SK-N-SH (cell line): ENCODE results near the gene SH3RF1. TPM values are rescaled to one million over a fixed set of nuclear protein-coding genes. Genes with fewer than 3 reads are reported as not detected.

ENCODE experiments used
- CTCF ChIA-PET: fragments of 300-600, 350-600 bp; formaldehyde crosslinking; extraction: SDS; loops from one replicate; lab custom pipeline; 2021; lab: Yijun Ruan, JAX
- POLR2A ChIA-PET: fragments of 350-600 bp; sonication (Branson Sonifier 250); formaldehyde crosslinking; extraction: SDS; loops from one replicate; lab custom pipeline; 2020; ENCODE audit warnings: antibody characterized with exemption, inconsistent platforms; lab: Yijun Ruan, JAX
- DNase-seq: peaks from one replicate; pipeline ENCODE4 v3.0.0; 2012
- H2AFZ ChIP-seq: fragments of 200-600 bp; sonication (generic); 2 replicates; pipeline ENCODE4 v1.8.1; 2016; ENCODE audit warnings: antibody characterized with exemption, mild to moderate bottlenecking, low read depth
- H3F3A ChIP-seq: fragments of 200-600 bp; sonication (generic); replicated peaks from 2 replicates; pipeline ENCODE3; 2016; ENCODE audit warnings: antibody characterized with exemption, mild to moderate bottlenecking; ENCODE audit not compliant: insufficient read depth
- H3K27ac ChIP-seq, 2 experiments: fragments of 200-500 bp in 1 of 2; fragments of 200-600 bp in 1 of 2; sonication (Bioruptor generic) in 1 of 2; sonication (generic), shearing (Covaris generic) in 1 of 2; 2 replicates each; pipeline versions ENCODE4 v1.5.1 to v1.6.1; 2014 to 2016; ENCODE audit warnings: low read depth in 2 of 2, inconsistent platforms in 1 of 2, low read length in 1 of 2, mild to moderate bottlenecking in 1 of 2, mixed read lengths in 1 of 2
- H3K27me3 ChIP-seq: fragments of 200-600 bp; sonication (generic), shearing (Covaris generic); 2 replicates; pipeline ENCODE4 v1.6.1; 2016; ENCODE audit warnings: mixed run types; ENCODE audit not compliant: insufficient read depth
- H3K36me3 ChIP-seq, 2 experiments: fragments of 200-500 bp in 1 of 2; fragments of 200-600 bp in 1 of 2; sonication (Bioruptor generic) in 1 of 2; sonication (generic) in 1 of 2; replicated peaks in 1 of 2; 2 replicates each; pipeline versions ENCODE3 to v1.5.1; 2014 to 2016; ENCODE audit warnings: low read length in 1 of 2, mild to moderate bottlenecking in 1 of 2; ENCODE audit not compliant: insufficient read depth in 2 of 2, control insufficient read depth in 1 of 2
- H3K4me1 ChIP-seq, 2 experiments: fragments of 200-500 bp in 1 of 2; fragments of 200-600 bp in 1 of 2; sonication (Bioruptor generic) in 1 of 2; sonication (generic), shearing (Covaris generic) in 1 of 2; 2 replicates each; pipeline versions ENCODE4 v1.5.1 to v1.6.1; 2014 to 2016; ENCODE audit warnings: low read depth in 1 of 2, low read length in 1 of 2, mixed run types in 1 of 2; ENCODE audit not compliant: insufficient read depth in 2 of 2, control insufficient read depth in 1 of 2
- H3K4me2 ChIP-seq: fragments of 200-600 bp; sonication (generic), shearing (Covaris generic); 2 replicates; pipeline ENCODE4 v1.6.1; 2017; ENCODE audit warnings: mixed run types
- H3K4me3 ChIP-seq, 2 experiments: fragments of 200-500 bp in 1 of 2; fragments of 200-600 bp in 1 of 2; sonication (Bioruptor generic) in 1 of 2; sonication (generic), shearing (Covaris generic) in 1 of 2; 2 replicates each; pipeline versions ENCODE4 v1.5.1 to v1.8.1; 2014 to 2016; ENCODE audit warnings: low read depth in 2 of 2, inconsistent platforms in 1 of 2, low read length in 1 of 2, mild to moderate bottlenecking in 1 of 2, mixed read lengths in 1 of 2, moderate library complexity in 1 of 2
- H3K79me2 ChIP-seq: fragments of 200-600 bp; sonication (generic); 2 replicates; pipeline ENCODE4 v1.8.1; 2017; ENCODE audit warnings: mild to moderate bottlenecking; ENCODE audit not compliant: insufficient read depth
- H3K9ac ChIP-seq: fragments of 200-600 bp; sonication (generic); 2 replicates; pipeline ENCODE4 v1.6.1; 2017; ENCODE audit warnings: mixed run types
- H3K9me2 ChIP-seq: fragments of 200-600 bp; sonication (generic); 2 replicates; pipeline ENCODE4 v1.6.1; 2017; ENCODE audit warnings: mixed run types
- H3K9me3 ChIP-seq: fragments of 200-600 bp; sonication (generic); 2 replicates; pipeline ENCODE4 v1.6.1; 2017; ENCODE audit warnings: mixed run types, mild to moderate bottlenecking, moderate library complexity
- H4K20me1 ChIP-seq: fragments of 200-600 bp; sonication (generic); 2 replicates; pipeline ENCODE4 v1.6.1; 2017; ENCODE audit warnings: mild to moderate bottlenecking, mixed run types; ENCODE audit not compliant: insufficient read depth
- CHD2 ChIP-seq: fragments of 150-350 bp; IDR thresholded peaks from 2 replicates; pipeline ENCODE4 v1.6.1; 2018; ENCODE audit warnings: low read length; ENCODE audit not compliant: partially characterized antibody
- ELF1 ChIP-seq: IDR thresholded peaks from 2 replicates; pipeline ENCODE4 v1.4.0; 2012
- EP300 ChIP-seq, 2 experiments: IDR thresholded peaks; 2 replicates each; pipeline versions ENCODE4 v1.4.0 to v1.6.1; 2012; ENCODE audit warnings: borderline replicate concordance in 1 of 2, low read depth in 1 of 2, low read length in 1 of 2
- FOSL2 ChIP-seq: IDR thresholded peaks from 2 replicates; pipeline ENCODE4 v1.4.0; 2012; ENCODE audit warnings: low read depth, mild to moderate bottlenecking, moderate library complexity, borderline replicate concordance
- FOXJ3 ChIP-seq: sonication (generic); formaldehyde crosslinking; IDR thresholded peaks from 2 replicates; pipeline ENCODE4 v1.5.1; 2020; ENCODE audit warnings: mild to moderate bottlenecking, missing genetic modification reagents
- GABPA ChIP-seq: IDR thresholded peaks from 2 replicates; pipeline ENCODE4 v1.4.0; 2012; ENCODE audit warnings: low read depth, mild to moderate bottlenecking
- GATA2 ChIP-seq: sonication (generic); formaldehyde crosslinking; IDR thresholded peaks from 2 replicates; pipeline ENCODE4 v1.5.0; 2020; ENCODE audit warnings: mild to moderate bottlenecking, missing genetic modification reagents
- IRF3 ChIP-seq: fragments of 150-350 bp; IDR thresholded peaks from 2 replicates; pipeline ENCODE4 v1.6.1; 2016; ENCODE audit warnings: mild to moderate bottlenecking, low read depth, low read length
- JUND ChIP-seq: IDR thresholded peaks from 2 replicates; pipeline ENCODE4 v1.4.0; 2012
- MEF2A ChIP-seq: IDR thresholded peaks from 2 replicates; pipeline ENCODE4 v1.4.0; 2012; ENCODE audit warnings: low read depth, borderline replicate concordance
- MXI1 ChIP-seq: IDR thresholded peaks from 2 replicates; pipeline ENCODE4 v1.6.1; 2012; ENCODE audit warnings: mild to moderate bottlenecking, low read depth, low read length, improper control_type of control experiment
- NFIC ChIP-seq: IDR thresholded peaks from 2 replicates; pipeline ENCODE4 v1.4.0; 2012; ENCODE audit warnings: borderline replicate concordance
- NRF1 ChIP-seq: IDR thresholded peaks from 2 replicates; pipeline ENCODE4 v1.6.1; 2012; ENCODE audit warnings: low read depth, mild to moderate bottlenecking, low read length
- POLR2AphosphoS5 ChIP-seq: IDR thresholded peaks from 2 replicates; pipeline ENCODE4 v1.6.1; 2012; ENCODE audit warnings: low read depth, low read length
- RAD21 ChIP-seq: IDR thresholded peaks from 2 replicates; pipeline ENCODE4 v1.6.1; 2012; ENCODE audit warnings: mild to moderate bottlenecking, low read length
- RCOR1 ChIP-seq: fragments of 150-350 bp; IDR thresholded peaks from 2 replicates; pipeline ENCODE4 v1.6.1; 2017; ENCODE audit warnings: antibody characterized with exemption, low read length
- RFX5 ChIP-seq: IDR thresholded peaks from 2 replicates; pipeline ENCODE4 v1.6.1; 2012; ENCODE audit warnings: mild to moderate bottlenecking, improper control_type of control experiment, low read length
- SIN3A ChIP-seq: IDR thresholded peaks from 2 replicates; pipeline ENCODE4 v1.6.1; 2012; ENCODE audit warnings: low read depth, mild to moderate bottlenecking, low read length, moderate library complexity, borderline replicate concordance
- SMC3 ChIP-seq: IDR thresholded peaks from 2 replicates; pipeline ENCODE4 v1.6.1; 2012; ENCODE audit warnings: low read depth, low read length, improper control_type of control experiment
- TAF1 ChIP-seq: IDR thresholded peaks from 2 replicates; pipeline ENCODE4 v1.6.1; 2012; ENCODE audit warnings: low read depth, mild to moderate bottlenecking, low read length, moderate library complexity, borderline replicate concordance
- TCF12 ChIP-seq: IDR thresholded peaks from 2 replicates; pipeline ENCODE4 v1.4.0; 2012
- TEAD4 ChIP-seq: IDR thresholded peaks from 2 replicates; pipeline ENCODE4 v1.4.0; 2012; ENCODE audit warnings: mild to moderate bottlenecking, borderline replicate concordance; ENCODE audit not compliant: insufficient read depth
- YY1 ChIP-seq: IDR thresholded peaks from 2 replicates; pipeline ENCODE4 v1.4.0; 2012; ENCODE audit warnings: low read depth, mild to moderate bottlenecking
- ZBTB33 ChIP-seq: IDR thresholded peaks from 2 replicates; pipeline ENCODE4 v1.4.0; 2012; ENCODE audit warnings: low read depth, borderline replicate concordance
- WGBS: methylation state at CpG from one replicate; pipeline ENCODE4 v1.1.6; 2017; ENCODE audit warnings: low lambda C conversion rate; 5-methylcytosine and 5-hydroxymethylcytosine counted together
- polyA plus RNA-seq, 3 experiments: library from polyadenylated mRNA; depleted of rRNA; stranded (reverse); fragments of >200 nt; gene quantifications; 2 replicates each; pipeline ENCODE4 v1.2.3, GENCODE V29; 2012
- TF ChIP-seq, protein P1 (sequence below): IDR thresholded peaks from 2 replicates; pipeline ENCODE4; 2012
- TF ChIP-seq, protein P2 (sequence below): fragments of 150-350 bp; IDR thresholded peaks from 2 replicates; pipeline ENCODE4 v1.6.1; 2017; ENCODE audit warnings: antibody characterized with exemption, low read length, low read depth, borderline replicate concordance
- TF ChIP-seq, protein P3 (sequence below): IDR thresholded peaks from 2 replicates; pipeline ENCODE4 v1.4.0; 2012; ENCODE audit warnings: low read depth

The SH3RF1 gene
- polyA plus RNA-seq, 1 of the 3 experiments (the other 2 are of a cell fraction), result 22.0 TPM

DNA sequence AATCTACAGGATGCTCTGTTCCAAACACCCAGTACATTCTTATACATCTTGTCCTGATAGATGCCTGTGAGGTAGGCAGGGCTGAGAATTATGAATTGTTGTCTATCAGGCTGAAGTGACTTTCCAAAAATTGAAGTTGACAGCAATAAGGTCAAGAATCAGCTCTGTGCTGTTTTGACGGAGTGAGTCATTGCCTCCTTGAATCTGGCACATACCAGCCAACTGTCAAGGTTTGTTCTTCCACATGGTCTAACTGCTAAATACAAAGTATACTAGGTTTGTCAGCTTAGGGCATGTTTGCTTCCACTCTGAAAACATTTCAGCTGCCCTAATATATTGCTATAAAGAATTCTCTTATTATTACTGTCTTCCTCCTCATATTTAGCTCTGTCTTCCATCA is 32.3 kb downstream of the SH3RF1 start:
- Histone ChIP-seq H3K4me2 (peak overlapping the region; percentile 57; the same call in 1 of the 2 replicates), H4K20me1 (peaks cover 92% of the 10 kb centered on the region)
- CTCF ChIA-PET, result no interaction called here
- TF ChIP-seq MXI1 (no peak; the same call in 1 of the 2 replicates), RAD21 (no peak), GATA2 (CRISPR knock-in tag) (no peak), SMC3 (no peak), TEAD4 (peak; percentile 78), FOSL2 (peak; percentile 92), MEF2A (peak; percentile 33; the same call in 1 of the 2 replicates), NRF1 (no peak), SIN3A (peak; percentile 98), YY1 (no peak), JUND (peak; percentile 96), ZBTB33 (peak; percentile 73; the same call in 1 of the 2 replicates), NFIC (peak; percentile 85), IRF3 (no peak), RCOR1 (no peak), FOXJ3 (CRISPR knock-in tag) (no peak), CHD2 (no peak), EP300 (IDR thresholded peaks at IDR 0.05; ENCODE audit: borderline replicate concordance in 1 of 2, low read depth in 1 of 2, low read length in 1 of 2) (peak; percentile 78 to 90), GABPA (no peak), TCF12 (peak; percentile 98), ELF1 (no peak), POLR2AphosphoS5 (peak; percentile 89; the same call in 1 of the 2 replicates), TAF1 (no peak), RFX5 (no peak)
- TF ChIP-seq, protein P1, sequence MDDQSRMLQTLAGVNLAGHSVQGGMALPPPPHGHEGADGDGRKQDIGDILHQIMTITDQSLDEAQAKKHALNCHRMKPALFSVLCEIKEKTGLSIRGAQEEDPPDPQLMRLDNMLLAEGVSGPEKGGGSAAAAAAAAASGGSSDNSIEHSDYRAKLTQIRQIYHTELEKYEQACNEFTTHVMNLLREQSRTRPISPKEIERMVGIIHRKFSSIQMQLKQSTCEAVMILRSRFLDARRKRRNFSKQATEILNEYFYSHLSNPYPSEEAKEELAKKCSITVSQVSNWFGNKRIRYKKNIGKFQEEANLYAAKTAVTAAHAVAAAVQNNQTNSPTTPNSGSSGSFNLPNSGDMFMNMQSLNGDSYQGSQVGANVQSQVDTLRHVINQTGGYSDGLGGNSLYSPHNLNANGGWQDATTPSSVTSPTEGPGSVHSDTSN, result peak; percentile 99
- TF ChIP-seq, protein P2, sequence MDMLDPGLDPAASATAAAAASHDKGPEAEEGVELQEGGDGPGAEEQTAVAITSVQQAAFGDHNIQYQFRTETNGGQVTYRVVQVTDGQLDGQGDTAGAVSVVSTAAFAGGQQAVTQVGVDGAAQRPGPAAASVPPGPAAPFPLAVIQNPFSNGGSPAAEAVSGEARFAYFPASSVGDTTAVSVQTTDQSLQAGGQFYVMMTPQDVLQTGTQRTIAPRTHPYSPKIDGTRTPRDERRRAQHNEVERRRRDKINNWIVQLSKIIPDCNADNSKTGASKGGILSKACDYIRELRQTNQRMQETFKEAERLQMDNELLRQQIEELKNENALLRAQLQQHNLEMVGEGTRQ, result no peak
- TF ChIP-seq, protein P3, sequence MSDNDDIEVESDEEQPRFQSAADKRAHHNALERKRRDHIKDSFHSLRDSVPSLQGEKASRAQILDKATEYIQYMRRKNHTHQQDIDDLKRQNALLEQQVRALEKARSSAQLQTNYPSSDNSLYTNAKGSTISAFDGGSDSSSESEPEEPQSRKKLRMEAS, result peak; percentile 94

More for the DNA sequence above, 32.3 kb downstream of the SH3RF1 start:
- Histone ChIP-seq H2AFZ (no peak overlapping the region), H3K9me2 (no peaks in the 10 kb centered on the region), H3K36me3 (peaks cover 0 to 29% of the 10 kb centered on the region in 2 experiments), H3K9me3 (no peaks in the 10 kb centered on the region), H3K27ac (peak overlapping the region; percentile 61 to 66; a peak in 3 of 4 replicates), H3K27me3 (no peaks in the 10 kb centered on the region), H3K9ac (no peak overlapping the region), H3K4me1 (peaks cover 9 to 13% of the 10 kb centered on the region in 2 experiments; a peak in 3 of 4 replicates), H3K4me3 (no peak overlapping the region), H3F3A (peaks cover 20% of the 10 kb centered on the region), H3K79me2 (peaks cover 100% of the 10 kb centered on the region)
- DNase-seq, result no peak
- WGBS, result 0% methylated on average over 1 of the region's 1 CpG
- POLR2A ChIA-PET, result no interaction called here
